Measurements from ENCODE around the gene GAS1.

GRCh38 chr9:86960938-86961337 is 13.6 kb upstream of the GAS1 start:
- TF ChIP-seq, protein P1, sequence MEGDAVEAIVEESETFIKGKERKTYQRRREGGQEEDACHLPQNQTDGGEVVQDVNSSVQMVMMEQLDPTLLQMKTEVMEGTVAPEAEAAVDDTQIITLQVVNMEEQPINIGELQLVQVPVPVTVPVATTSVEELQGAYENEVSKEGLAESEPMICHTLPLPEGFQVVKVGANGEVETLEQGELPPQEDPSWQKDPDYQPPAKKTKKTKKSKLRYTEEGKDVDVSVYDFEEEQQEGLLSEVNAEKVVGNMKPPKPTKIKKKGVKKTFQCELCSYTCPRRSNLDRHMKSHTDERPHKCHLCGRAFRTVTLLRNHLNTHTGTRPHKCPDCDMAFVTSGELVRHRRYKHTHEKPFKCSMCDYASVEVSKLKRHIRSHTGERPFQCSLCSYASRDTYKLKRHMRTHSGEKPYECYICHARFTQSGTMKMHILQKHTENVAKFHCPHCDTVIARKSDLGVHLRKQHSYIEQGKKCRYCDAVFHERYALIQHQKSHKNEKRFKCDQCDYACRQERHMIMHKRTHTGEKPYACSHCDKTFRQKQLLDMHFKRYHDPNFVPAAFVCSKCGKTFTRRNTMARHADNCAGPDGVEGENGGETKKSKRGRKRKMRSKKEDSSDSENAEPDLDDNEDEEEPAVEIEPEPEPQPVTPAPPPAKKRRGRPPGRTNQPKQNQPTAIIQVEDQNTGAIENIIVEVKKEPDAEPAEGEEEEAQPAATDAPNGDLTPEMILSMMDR (IDR thresholded peaks at IDR 0.05 in 8 of 11, conservative IDR thresholded peaks at IDR 0.05 in 3 of 11) = no peak
- TF ChIP-seq POLR2AphosphoS5 (IDR thresholded peaks at IDR 0.05) (no peak), POLR2A (IDR thresholded peaks at IDR 0.05) (no peak)

All from spleen (tissue), 7 donors.